Left lung (tissue), 10 donors: ENCODE results near the gene KLRG1. TPM values are rescaled to one million over a fixed set of nuclear protein-coding genes. Genes with fewer than 3 reads are reported as not detected.
A peak's percentile ranks its signal among the peaks of the same experiment; 100 is the strongest.

ENCODE experiments used
- ATAC-seq: fragments of 200-7000 bp; cut with Tn5 transposase; one replicate; pipeline ENCODE4 v1.9.1; 2020; ENCODE audit warnings: moderate library complexity
- DNase-seq, 4 donors: peaks; one replicate each; pipeline ENCODE4 v3.0.0-alpha.2; 2013 to 2020
- H3K27ac ChIP-seq, 2 donors: fragments of 200-600 bp; sonication (generic) in 1 of 2; one replicate each; pipeline versions ENCODE4 v1.5.0 to v1.8.0; 2020 to 2021
- H3K27me3 ChIP-seq, 2 donors: fragments of 200-600 bp; sonication (generic) in 1 of 2; one replicate each; pipeline versions ENCODE4 v1.5.0 to v1.8.0; 2020 to 2021
- H3K36me3 ChIP-seq, 2 donors: fragments of 200-600 bp; sonication (generic) in 1 of 2; one replicate each; pipeline versions ENCODE4 v1.5.0 to v1.8.0; 2020 to 2021
- H3K4me1 ChIP-seq, 2 donors: fragments of 200-600 bp; one replicate each; pipeline ENCODE4 v1.8.0; 2021
- H3K4me3 ChIP-seq, 2 donors: fragments of 200-600 bp; sonication (generic) in 1 of 2; one replicate each; pipeline versions ENCODE4 v1.5.0 to v1.8.0; 2020 to 2021; ENCODE audit warnings: mild to moderate bottlenecking in 1 of 2
- H3K9me3 ChIP-seq, 2 donors: fragments of 200-600 bp; sonication (generic) in 1 of 2; one replicate each; pipeline versions ENCODE4 v1.5.0 to v1.8.0; 2020 to 2021
- CTCF ChIP-seq, 2 donors: fragments of 200-600 bp; sonication (generic) in 1 of 2; IDR thresholded peaks; one replicate each; pipeline versions ENCODE4 v1.5.0 to v1.8.0; 2021; ENCODE audit warnings: antibody characterized with exemption in 2 of 2
- intact Hi-C, 2 donors: fragments of 100-400 bp; cut with DNase I; formaldehyde crosslinking; loops; one replicate each; pipeline versions ENCODE4 v1.11.2 to v1.14.2; 2022
- polyA plus RNA-seq, 6 donors: library from polyadenylated mRNA; unstranded; fragments of 120-200 nt; gene quantifications; one replicate each; pipeline ENCODE4 v1.2.1, GENCODE V29; 2013; ENCODE audit not compliant: insufficient read length in 6 of 6
- total RNA-seq, 2 donors: library from RNA; stranded (reverse); fragmentation: NEBNext Ultra II Directional; extraction: Animal tissue kit (Norgen Biotek cat#: 25700); gene quantifications; one replicate each; pipeline ENCODE4 v1.2.1, GENCODE V29; 2021
- donor health status: DM: no; HTN: yes; CAD: no.
- donor health status: DM: no; HTN: no; CAD: no.

KLRG1 gene
- total and polyA plus RNA-seq, 8 donors, result 1.1 to 3.0 (median 1.9) TPM

GRCh38 chr12:9030776-9031175 lies 41.4 kb downstream of the KLRG1 start:
- no peaks in the 10 kb centered on the region for H3K36me3 ChIP-seq
- intact Hi-C loops, result loop anchor here in 1 of 2 donors (10.0 kb wide), 1 partner anchor 356 kb away; no protein-coding TSS in a partner anchor
- H3K4me3 ChIP-seq, result no peak overlapping the region
- no peaks in the 10 kb centered on the region for H3K27me3 ChIP-seq
- no peak for TF ChIP-seq CTCF (IDR thresholded peaks at IDR 0.05)
- no peak for DNase-seq
- H3K9me3 ChIP-seq, result no peaks in the 10 kb centered on the region
- ATAC-seq, result no peak
- no peak overlapping the region for H3K27ac ChIP-seq
- no peaks in the 10 kb centered on the region for H3K4me1 ChIP-seq

GRCh38 chr12:9032202-9032964 lies 43.0 kb downstream of the KLRG1 start:
- no peaks in the 10 kb centered on the region for H3K27me3 ChIP-seq
- no peak overlapping the region for H3K27ac ChIP-seq
- no peaks in the 10 kb centered on the region for H3K9me3 ChIP-seq
- DNase-seq (no peak), ATAC-seq (peak; percentile 50)
- H3K4me3 ChIP-seq, result no peak overlapping the region
- no peaks in the 10 kb centered on the region for H3K36me3 ChIP-seq
- H3K4me1 ChIP-seq, result no peaks in the 10 kb centered on the region
- TF ChIP-seq CTCF (IDR thresholded peaks at IDR 0.05), result no peak
- intact Hi-C loops, result loop anchor here in 1 of 2 donors (10.0 kb wide), 1 partner anchor 358 kb away; no protein-coding TSS in a partner anchor

GRCh38 chr12:9033265-9033887 lies 44.0 kb downstream of the KLRG1 start:
- TF ChIP-seq CTCF (IDR thresholded peaks at IDR 0.05), result no peak
- H3K4me1 ChIP-seq, result no peaks in the 10 kb centered on the region
- no peak for DNase-seq
- H3K9me3 ChIP-seq, result no peaks in the 10 kb centered on the region
- no peak overlapping the region for H3K27ac ChIP-seq
- H3K4me3 ChIP-seq, result no peak overlapping the region
- no peak for ATAC-seq
- no peaks in the 10 kb centered on the region for H3K36me3 ChIP-seq
- H3K27me3 ChIP-seq, result no peaks in the 10 kb centered on the region
- intact Hi-C loops, result loop anchor here in 1 of 2 donors (10.0 kb wide), 1 partner anchor 359 kb away; no protein-coding TSS in a partner anchor

GRCh38 chr12:9034095-9034494 lies 44.7 kb downstream of the KLRG1 start:
- Histone ChIP-seq H3K4me1 (no peaks in the 10 kb centered on the region), H3K27ac (no peak overlapping the region), H3K36me3 (no peaks in the 10 kb centered on the region), H3K4me3 (no peak overlapping the region), H3K9me3 (no peaks in the 10 kb centered on the region), H3K27me3 (no peaks in the 10 kb centered on the region)
- DNase-seq (no peak), ATAC-seq (no peak)
- no peak for TF ChIP-seq CTCF (IDR thresholded peaks at IDR 0.05)
- intact Hi-C loops, result loop anchor here in 1 of 2 donors (10.0 kb wide), 1 partner anchor 359 kb away; no protein-coding TSS in a partner anchor

- intact Hi-C loops, result loop anchor here in 1 of 2 donors (10.0 kb wide), 1 partner anchor 361 kb away; no protein-coding TSS in a partner anchor
- no peak for TF ChIP-seq CTCF (IDR thresholded peaks at IDR 0.05)
Observed at GRCh38 chr12:9036227-9036626, 46.9 kb downstream of the KLRG1 start.

More at GRCh38 chr12:9036227-9036626, 46.9 kb downstream of the KLRG1 start:
- no peak overlapping the region for H3K4me3 ChIP-seq
- no peak overlapping the region for H3K27ac ChIP-seq
- no peaks in the 10 kb centered on the region for H3K36me3 ChIP-seq
- DNase-seq (no peak), ATAC-seq (no peak)
- H3K27me3 ChIP-seq, result no peaks in the 10 kb centered on the region
- H3K9me3 ChIP-seq, result no peaks in the 10 kb centered on the region
- H3K4me1 ChIP-seq, result no peaks in the 10 kb centered on the region
